ENCODE results near the gene INO80E. TPM values are rescaled to one million over a fixed set of nuclear protein-coding genes. Genes with fewer than 3 reads are reported as not detected.
"Not testable (repeated sequence)": the region's sequence is repeated elsewhere in the genome, so short reads cannot be mapped to it uniquely, and the experiment has no call there.

INO80E gene
- total RNA-seq, 1 donor from 2014 or later, result 114 TPM

GRCh38 chr16:30033270-30033669 lies 37.2 kb downstream of the INO80E start:
- no peak for TF ChIP-seq CTCF (IDR thresholded peaks at IDR 0.05; ENCODE audit: insufficient read depth, low read length, poor library complexity, severe bottlenecking)
- peak; percentile 23 for DNase-seq (ENCODE audit: low read depth)
- H3K36me3 ChIP-seq (ENCODE audit: control insufficient read depth, insufficient read depth, low read length), result no peaks in the 10 kb centered on the region
- H3K27me3 ChIP-seq (ENCODE audit: control insufficient read depth, insufficient read depth, low read length), result peaks cover 49% of the 10 kb centered on the region
- no peak overlapping the region for H3K4me3 ChIP-seq (ENCODE audit: low read depth, low read length)

- H3K27me3 ChIP-seq (ENCODE audit: control insufficient read depth, insufficient read depth, low read length), result peaks cover 6% of the 10 kb centered on the region
- H3K36me3 ChIP-seq (ENCODE audit: control insufficient read depth, insufficient read depth, low read length), result no peaks in the 10 kb centered on the region
- H3K4me3 ChIP-seq (ENCODE audit: low read depth, low read length), result no peak overlapping the region
- DNase-seq (ENCODE audit: low read depth), result no peak
- no peak for TF ChIP-seq CTCF (IDR thresholded peaks at IDR 0.05; ENCODE audit: insufficient read depth, low read length, poor library complexity, severe bottlenecking)
Observed at GRCh38 chr16:30040221-30040620, 44.2 kb downstream of the INO80E start.

DNA sequence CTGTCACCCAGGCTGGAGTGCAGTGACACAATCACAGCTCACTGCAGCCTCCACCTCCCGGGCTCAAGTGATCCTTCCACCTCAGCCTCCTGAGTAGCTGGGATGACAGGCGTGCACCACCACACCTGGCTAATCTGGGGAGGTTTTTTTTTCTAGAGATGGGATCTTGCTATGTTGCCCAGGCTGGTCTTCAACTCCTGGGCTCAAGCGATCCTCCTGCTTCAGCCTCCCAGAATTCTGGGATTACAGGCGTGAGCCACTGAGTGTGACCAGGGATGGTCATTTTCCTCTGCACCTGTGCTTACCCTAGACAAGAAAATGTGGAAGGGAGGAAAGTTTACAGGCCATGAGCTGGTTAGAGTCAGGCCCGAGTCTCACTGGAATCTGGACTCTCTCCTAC lies 44.6 kb downstream of the INO80E start:
- not testable (repeated sequence) for H3K36me3 ChIP-seq (ENCODE audit: control insufficient read depth, insufficient read depth, low read length); H3K27me3 ChIP-seq (ENCODE audit: control insufficient read depth, insufficient read depth, low read length); DNase-seq (ENCODE audit: low read depth); H3K4me3 ChIP-seq (ENCODE audit: low read depth, low read length)

- TF ChIP-seq CTCF (IDR thresholded peaks at IDR 0.05; ENCODE audit: insufficient read depth, low read length, poor library complexity, severe bottlenecking), result peak; percentile 51
- no peak overlapping the region for H3K4me3 ChIP-seq (ENCODE audit: low read depth, low read length)
Observed at GRCh38 chr16:30041841-30042240, 45.8 kb downstream of the INO80E start.

DNA sequence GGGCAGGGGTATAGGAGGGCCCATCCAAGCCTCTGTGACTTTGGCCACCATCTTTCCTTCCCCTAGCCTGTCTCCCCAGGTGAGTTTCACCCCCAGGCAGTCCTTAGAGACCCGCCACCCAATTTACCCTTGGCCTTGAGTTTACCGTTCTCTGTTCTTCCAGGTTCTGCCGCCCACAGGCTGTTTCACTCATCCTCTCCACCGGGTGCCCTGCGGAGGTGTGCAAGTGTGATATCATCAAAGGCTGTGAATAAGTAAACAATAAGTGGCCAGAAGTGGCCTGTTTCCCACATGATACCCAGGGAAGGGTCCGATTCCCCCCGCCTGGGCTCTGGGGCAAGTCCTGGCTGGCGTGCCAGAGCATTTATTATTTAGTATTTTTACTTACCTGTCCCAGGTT lies 50.1 kb downstream of the INO80E start:
- Histone ChIP-seq H3K36me3 (ENCODE audit: control insufficient read depth, insufficient read depth, low read length) (no peaks in the 10 kb centered on the region), H3K4me3 (ENCODE audit: low read depth, low read length) (no peak overlapping the region), H3K27me3 (ENCODE audit: control insufficient read depth, insufficient read depth, low read length) (peaks cover 2% of the 10 kb centered on the region)
- no peak for DNase-seq (ENCODE audit: low read depth)
- TF ChIP-seq CTCF (IDR thresholded peaks at IDR 0.05; ENCODE audit: insufficient read depth, low read length, poor library complexity, severe bottlenecking), result no peak

More at GRCh38 chr16:30041841-30042240, 45.8 kb downstream of the INO80E start:
- no peak for DNase-seq (ENCODE audit: low read depth)
- Histone ChIP-seq H3K36me3 (ENCODE audit: control insufficient read depth, insufficient read depth, low read length) (no peaks in the 10 kb centered on the region), H3K27me3 (ENCODE audit: control insufficient read depth, insufficient read depth, low read length) (peaks cover 2% of the 10 kb centered on the region)

- DNase-seq (ENCODE audit: low read depth), result no peak
- no peaks in the 10 kb centered on the region for H3K36me3 ChIP-seq (ENCODE audit: control insufficient read depth, insufficient read depth, low read length)
- no peak for TF ChIP-seq CTCF (IDR thresholded peaks at IDR 0.05; ENCODE audit: insufficient read depth, low read length, poor library complexity, severe bottlenecking)
- no peak overlapping the region for H3K4me3 ChIP-seq (ENCODE audit: low read depth, low read length)
- H3K27me3 ChIP-seq (ENCODE audit: control insufficient read depth, insufficient read depth, low read length), result peaks cover 2% of the 10 kb centered on the region
Observed at GRCh38 chr16:30046588-30046987, 50.5 kb downstream of the INO80E start.
